Measurements from ENCODE around the gene TRAPPC2. TPM values are rescaled to one million over a fixed set of nuclear protein-coding genes. Genes with fewer than 3 reads are reported as not detected.

TRAPPC2 gene
- total RNA-seq, 1 donor from 2014 or later = 12.4 TPM

- no peaks in the 10 kb centered on the region for H3K36me3 Mint-ChIP-seq (ENCODE audit: low read depth, unreplicated experiment)
- H3K9me3 Mint-ChIP-seq (ENCODE audit: unreplicated experiment) = no peaks in the 10 kb centered on the region
- DNase-seq (ENCODE audit: low spot score) = no peak
- peaks cover 29% of the 10 kb centered on the region for H3K4me1 Mint-ChIP-seq (ENCODE audit: unreplicated experiment)
- no peak overlapping the region for H3K4me3 Mint-ChIP-seq (ENCODE audit: unreplicated experiment)
- H3K27ac Mint-ChIP-seq (ENCODE audit: unreplicated experiment) = no peak overlapping the region
- no peaks in the 10 kb centered on the region for H3K27me3 Mint-ChIP-seq (ENCODE audit: unreplicated experiment)
- TF ChIP-seq CTCF (IDR thresholded peaks at IDR 0.05; ENCODE audit: unreplicated experiment) = no peak
These were observed 37.0 kb downstream of the TRAPPC2 start for GRCh38 chrX:13697455-13697854.

- H3K27ac Mint-ChIP-seq (ENCODE audit: unreplicated experiment) = no peak overlapping the region
- no peak overlapping the region for H3K4me3 Mint-ChIP-seq (ENCODE audit: unreplicated experiment)
- peaks cover under 1% of the 10 kb centered on the region for H3K27me3 Mint-ChIP-seq (ENCODE audit: unreplicated experiment)
- DNase-seq (ENCODE audit: low spot score) = no peak
- H3K4me1 Mint-ChIP-seq (ENCODE audit: unreplicated experiment) = peaks cover 31% of the 10 kb centered on the region
- H3K9me3 Mint-ChIP-seq (ENCODE audit: unreplicated experiment) = no peaks in the 10 kb centered on the region
- H3K36me3 Mint-ChIP-seq (ENCODE audit: low read depth, unreplicated experiment) = no peaks in the 10 kb centered on the region
- TF ChIP-seq CTCF (IDR thresholded peaks at IDR 0.05; ENCODE audit: unreplicated experiment) = no peak
These were observed 38.8 kb downstream of the TRAPPC2 start for GRCh38 chrX:13695601-13696115.

GRCh38 chrX:13694983-13695382 is 39.4 kb downstream of the TRAPPC2 start:
- Mint-ChIP-seq H3K4me1 (ENCODE audit: unreplicated experiment) (peaks cover 37% of the 10 kb centered on the region), H3K27me3 (ENCODE audit: unreplicated experiment) (peaks cover 3% of the 10 kb centered on the region), H3K36me3 (ENCODE audit: low read depth, unreplicated experiment) (no peaks in the 10 kb centered on the region), H3K4me3 (ENCODE audit: unreplicated experiment) (peak overlapping the region; percentile 22), H3K9me3 (ENCODE audit: unreplicated experiment) (no peaks in the 10 kb centered on the region), H3K27ac (ENCODE audit: unreplicated experiment) (peak overlapping the region; percentile 38)
- DNase-seq (ENCODE audit: low spot score) = no peak
- TF ChIP-seq CTCF (IDR thresholded peaks at IDR 0.05; ENCODE audit: unreplicated experiment) = no peak

- Mint-ChIP-seq H3K9me3 (ENCODE audit: unreplicated experiment) (no peaks in the 10 kb centered on the region), H3K27ac (ENCODE audit: unreplicated experiment) (no peak overlapping the region), H3K4me1 (ENCODE audit: unreplicated experiment) (peaks cover 35% of the 10 kb centered on the region), H3K4me3 (ENCODE audit: unreplicated experiment) (no peak overlapping the region), H3K27me3 (ENCODE audit: unreplicated experiment) (peaks cover 3% of the 10 kb centered on the region), H3K36me3 (ENCODE audit: low read depth, unreplicated experiment) (no peaks in the 10 kb centered on the region)
- TF ChIP-seq CTCF (IDR thresholded peaks at IDR 0.05; ENCODE audit: unreplicated experiment) = no peak
- DNase-seq (ENCODE audit: low spot score) = no peak
These were observed 40.1 kb downstream of the TRAPPC2 start for GRCh38 chrX:13694359-13694758.

GRCh38 chrX:13693341-13693961 is 41.0 kb downstream of the TRAPPC2 start:
- no peak overlapping the region for H3K4me3 Mint-ChIP-seq (ENCODE audit: unreplicated experiment)
- no peaks in the 10 kb centered on the region for H3K9me3 Mint-ChIP-seq (ENCODE audit: unreplicated experiment)
- TF ChIP-seq CTCF (IDR thresholded peaks at IDR 0.05; ENCODE audit: unreplicated experiment) = no peak
- peak overlapping the region; percentile 74 for H3K27ac Mint-ChIP-seq (ENCODE audit: unreplicated experiment)
- no peaks in the 10 kb centered on the region for H3K36me3 Mint-ChIP-seq (ENCODE audit: low read depth, unreplicated experiment)
- peaks cover 3% of the 10 kb centered on the region for H3K27me3 Mint-ChIP-seq (ENCODE audit: unreplicated experiment)
- DNase-seq (ENCODE audit: low spot score) = no peak
- peaks cover 31% of the 10 kb centered on the region for H3K4me1 Mint-ChIP-seq (ENCODE audit: unreplicated experiment)

Data from endothelial cell (in vitro differentiated cells).